EH (cell line): ENCODE results near the gene B4GALT3.

ENCODE experiments used
- DNase-seq: peaks from one replicate; pipeline ENCODE4 v3.0.0-alpha.2; 2015; ENCODE audit warnings: low read depth

The B4GALT3 gene

DNA sequence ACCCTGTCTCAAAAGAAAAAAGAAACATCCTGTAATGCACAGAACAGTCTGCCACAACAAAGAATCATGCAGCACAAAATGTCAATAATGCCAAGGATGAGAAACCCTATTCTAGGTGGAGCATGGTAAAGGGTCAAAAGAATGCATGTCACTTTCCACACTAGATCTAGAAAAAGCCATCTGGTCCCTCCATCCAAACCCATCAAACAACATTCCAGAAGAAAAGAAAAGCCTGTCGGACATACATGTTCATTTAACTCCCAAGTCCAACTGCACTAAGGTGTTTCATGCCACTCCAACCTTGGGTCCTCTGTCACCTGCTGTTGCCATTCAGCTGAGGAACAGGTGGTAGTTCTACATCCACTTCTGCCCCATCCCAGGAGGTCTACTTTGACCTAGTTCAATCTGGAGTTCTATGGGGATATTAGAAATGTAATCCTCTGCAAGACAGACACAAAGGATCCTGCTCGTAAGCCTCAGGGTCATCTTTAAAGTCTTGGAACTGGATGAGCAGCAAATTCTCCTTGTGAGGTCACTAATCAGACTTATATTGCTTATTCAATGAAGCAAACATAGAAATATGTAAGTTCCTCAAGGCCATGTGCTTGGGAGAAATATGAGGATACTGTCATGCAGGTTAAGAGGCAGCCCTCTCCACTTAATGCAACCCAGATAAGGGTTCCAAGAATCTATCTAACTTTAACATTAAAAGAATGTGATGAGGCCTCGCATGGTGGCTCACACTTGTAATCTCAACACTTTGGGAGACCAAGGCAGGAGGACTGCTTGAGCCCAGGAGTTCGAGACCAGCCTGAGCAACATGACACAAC is 48.5 kb downstream of the B4GALT3 start:
- no peak for DNase-seq

DNA sequence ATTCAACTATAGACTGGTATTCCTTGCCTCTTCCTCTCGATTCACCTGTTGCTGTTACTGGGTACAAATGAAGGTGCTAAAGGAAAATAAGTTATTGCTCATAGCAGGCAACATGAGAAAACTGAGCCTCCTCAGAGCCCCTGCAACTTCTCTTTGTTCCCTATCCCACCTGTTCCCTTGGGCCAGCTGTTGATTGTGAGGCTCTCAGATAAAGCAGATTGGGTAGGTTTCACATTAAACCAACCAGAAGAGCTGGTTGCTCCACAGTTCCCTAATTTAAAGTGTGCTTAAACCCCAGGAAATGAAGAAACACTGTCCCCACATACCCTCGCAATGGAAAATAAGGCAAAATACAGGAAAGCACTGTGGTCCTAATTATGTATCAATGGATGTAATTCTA is 49.7 kb downstream of the B4GALT3 start:
- no peak for DNase-seq

DNA sequence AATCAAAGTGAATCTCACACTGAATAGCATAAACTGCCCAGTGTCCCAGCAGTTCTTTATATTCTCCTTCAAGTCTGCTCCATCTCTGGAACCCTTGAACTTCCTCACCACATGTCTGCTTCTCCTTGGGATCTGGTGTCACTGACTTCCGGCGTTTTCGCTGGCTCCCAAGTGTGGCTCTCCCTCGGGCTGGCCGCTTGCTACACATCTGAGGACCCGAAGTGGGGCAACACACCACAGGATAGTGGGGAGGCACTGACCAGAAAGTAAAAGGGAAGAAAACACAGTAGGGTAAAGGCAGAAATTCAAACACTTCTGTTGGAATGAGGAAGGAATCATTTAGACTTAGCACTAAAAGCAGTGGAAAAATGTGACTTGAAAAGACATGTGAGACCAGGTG is 54.3 kb downstream of the B4GALT3 start:
- DNase-seq: no peak

GRCh38 chr1:161121834-161122233 is 55.5 kb downstream of the B4GALT3 start:
- no peak for DNase-seq
